Chondrocyte (in vitro differentiated cells): ENCODE measurements around the gene FERMT1. TPM values are rescaled to one million over a fixed set of nuclear protein-coding genes. Genes with fewer than 3 reads are reported as not detected.

Experiments
- DNase-seq: peaks from one replicate; pipeline ENCODE4 v3.0.0; 2021; ENCODE audit warnings: mixed read lengths, low spot score
- H3K27ac Mint-ChIP-seq: one replicate; pipeline ENCODE4 v1.8.0; 2021; ENCODE audit warnings: mild to moderate bottlenecking, moderate library complexity, mixed read lengths; ENCODE audit not compliant: unreplicated experiment
- H3K27me3 Mint-ChIP-seq: 2 replicates; pipeline ENCODE4 v1.8.0; 2021; ENCODE audit warnings: low read depth, mixed read lengths
- H3K36me3 Mint-ChIP-seq: 2 replicates; pipeline ENCODE4 v1.8.0; 2021; ENCODE audit warnings: low read depth, mixed read lengths
- H3K4me1 Mint-ChIP-seq: 2 replicates; pipeline ENCODE4 v1.8.0; 2021; ENCODE audit warnings: low read depth, mild to moderate bottlenecking, mixed read lengths
- H3K4me3 Mint-ChIP-seq: one replicate; pipeline ENCODE4 v1.8.0; 2021; ENCODE audit warnings: mild to moderate bottlenecking, moderate library complexity, mixed read lengths; ENCODE audit not compliant: unreplicated experiment
- H3K9me3 Mint-ChIP-seq: 2 replicates; pipeline ENCODE4 v1.8.0; 2021; ENCODE audit warnings: low read depth, mixed read lengths
- total RNA-seq: library from RNA; stranded (reverse); gene quantifications from 3 replicates; pipeline ENCODE4 v1.2.1, GENCODE V29; 2021
- TF ChIP-seq, protein P1 (sequence below): fragments of 200-600 bp; sonication (generic); IDR thresholded peaks from 2 replicates; pipeline ENCODE4 v1.5.0; 2021; ENCODE audit warnings: antibody characterized with exemption, mild to moderate bottlenecking, moderate library complexity

FERMT1 gene
- total RNA-seq, 1 donor from 2014 or later: 0.52 TPM

DNA sequence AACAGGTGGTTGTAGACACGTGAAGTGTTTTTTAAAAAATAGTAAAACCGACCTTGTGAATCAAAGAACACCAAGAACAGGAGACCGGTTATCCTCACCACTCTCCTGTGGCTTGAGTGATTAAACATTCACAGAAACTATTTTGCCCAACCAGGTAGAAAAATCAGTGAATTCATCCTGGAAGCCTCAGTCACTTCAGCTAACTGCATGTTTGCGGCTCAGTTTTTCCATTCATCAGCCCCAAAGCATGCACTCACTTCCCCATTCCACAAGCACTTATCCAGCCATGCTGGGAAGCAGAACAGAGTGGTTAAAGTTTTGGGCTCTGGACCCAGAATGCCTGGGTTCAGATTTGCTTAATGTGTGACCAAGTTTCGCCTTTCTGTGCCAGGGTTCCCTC is 71.3 kb downstream of the FERMT1 start:
- Mint-ChIP-seq H3K27ac (no peak overlapping the region), H3K27me3 (peaks cover 16% of the 10 kb centered on the region), H3K36me3 (peaks cover 3% of the 10 kb centered on the region), H3K9me3 (no peaks in the 10 kb centered on the region), H3K4me1 (peaks cover 18% of the 10 kb centered on the region), H3K4me3 (peak overlapping the region; percentile 65)
- DNase-seq: no peak
- TF ChIP-seq, protein P1, sequence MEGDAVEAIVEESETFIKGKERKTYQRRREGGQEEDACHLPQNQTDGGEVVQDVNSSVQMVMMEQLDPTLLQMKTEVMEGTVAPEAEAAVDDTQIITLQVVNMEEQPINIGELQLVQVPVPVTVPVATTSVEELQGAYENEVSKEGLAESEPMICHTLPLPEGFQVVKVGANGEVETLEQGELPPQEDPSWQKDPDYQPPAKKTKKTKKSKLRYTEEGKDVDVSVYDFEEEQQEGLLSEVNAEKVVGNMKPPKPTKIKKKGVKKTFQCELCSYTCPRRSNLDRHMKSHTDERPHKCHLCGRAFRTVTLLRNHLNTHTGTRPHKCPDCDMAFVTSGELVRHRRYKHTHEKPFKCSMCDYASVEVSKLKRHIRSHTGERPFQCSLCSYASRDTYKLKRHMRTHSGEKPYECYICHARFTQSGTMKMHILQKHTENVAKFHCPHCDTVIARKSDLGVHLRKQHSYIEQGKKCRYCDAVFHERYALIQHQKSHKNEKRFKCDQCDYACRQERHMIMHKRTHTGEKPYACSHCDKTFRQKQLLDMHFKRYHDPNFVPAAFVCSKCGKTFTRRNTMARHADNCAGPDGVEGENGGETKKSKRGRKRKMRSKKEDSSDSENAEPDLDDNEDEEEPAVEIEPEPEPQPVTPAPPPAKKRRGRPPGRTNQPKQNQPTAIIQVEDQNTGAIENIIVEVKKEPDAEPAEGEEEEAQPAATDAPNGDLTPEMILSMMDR: no peak

DNA sequence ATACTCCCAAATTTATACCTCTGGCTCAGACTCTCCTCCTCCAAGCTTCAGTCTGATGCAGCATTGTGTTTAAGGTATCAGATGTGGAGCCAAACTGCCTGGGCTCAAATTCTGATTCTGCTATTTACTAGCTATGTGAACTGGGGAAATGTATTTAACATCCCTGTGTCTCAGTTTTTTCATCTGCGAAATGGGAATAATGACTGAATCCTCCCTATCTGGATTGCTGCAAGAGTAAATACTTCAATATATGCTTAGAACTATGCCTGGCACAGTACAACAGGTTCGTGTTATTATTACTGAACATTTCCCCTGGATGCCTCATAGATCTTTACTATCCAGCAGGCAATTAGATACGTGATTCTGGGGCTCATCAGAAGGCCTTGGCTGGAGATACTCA is 74.4 kb downstream of the FERMT1 start:
- H3K27me3 Mint-ChIP-seq: peaks cover 16% of the 10 kb centered on the region
- TF ChIP-seq, protein P1: no peak
- no peaks in the 10 kb centered on the region for H3K9me3 Mint-ChIP-seq
- peaks cover 13% of the 10 kb centered on the region for H3K4me1 Mint-ChIP-seq
- H3K4me3 Mint-ChIP-seq: no peak overlapping the region
- H3K27ac Mint-ChIP-seq: no peak overlapping the region
- no peak for DNase-seq
- peaks cover 3% of the 10 kb centered on the region for H3K36me3 Mint-ChIP-seq

DNA sequence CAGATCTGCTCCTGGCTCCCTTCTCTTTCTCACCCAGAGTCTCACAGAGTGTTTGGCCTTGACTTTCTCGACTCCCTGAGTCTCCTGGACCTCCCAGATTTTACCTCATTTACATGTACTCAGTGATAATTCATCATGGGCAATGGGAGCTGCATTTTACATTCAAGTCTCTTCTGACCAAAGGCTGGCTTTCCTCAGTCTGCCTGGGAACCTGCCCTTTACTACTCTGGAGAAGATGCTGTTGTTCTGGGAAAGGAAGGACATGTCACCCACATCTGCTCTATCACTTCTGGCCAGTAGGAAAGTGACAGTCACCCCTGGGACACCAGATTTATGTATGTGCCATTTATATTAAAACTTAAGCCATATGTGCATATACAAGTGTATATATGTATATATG is 76.4 kb downstream of the FERMT1 start:
- no peak overlapping the region for H3K27ac Mint-ChIP-seq
- TF ChIP-seq, protein P1: no peak
- peaks cover 11% of the 10 kb centered on the region for H3K36me3 Mint-ChIP-seq
- H3K4me1 Mint-ChIP-seq: peaks cover 2% of the 10 kb centered on the region
- H3K4me3 Mint-ChIP-seq: no peak overlapping the region
- no peak for DNase-seq
- peaks cover 8% of the 10 kb centered on the region for H3K27me3 Mint-ChIP-seq
- H3K9me3 Mint-ChIP-seq: no peaks in the 10 kb centered on the region

DNA sequence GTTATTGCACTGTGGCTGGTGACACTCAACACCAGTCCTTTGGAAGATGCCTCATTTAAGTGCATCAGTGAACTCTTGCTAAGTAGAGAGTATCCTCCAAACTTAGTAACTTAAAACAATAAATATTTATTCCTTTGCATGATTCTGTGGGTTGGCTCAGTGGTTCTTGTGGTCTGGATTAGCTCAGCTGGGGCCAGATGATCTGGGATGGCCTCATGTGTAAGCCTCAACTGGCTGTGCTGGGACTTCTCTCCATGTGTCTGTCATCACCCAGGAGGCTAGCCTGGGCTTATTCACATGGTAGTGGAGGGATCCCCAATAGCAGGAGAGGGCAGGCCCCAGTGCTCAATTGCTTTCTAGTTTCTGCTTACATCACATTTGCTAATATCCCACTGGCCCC is 77.3 kb downstream of the FERMT1 start:
- no peak for DNase-seq
- Mint-ChIP-seq H3K4me1 (no peaks in the 10 kb centered on the region), H3K27ac (no peak overlapping the region), H3K27me3 (peaks cover 5% of the 10 kb centered on the region), H3K36me3 (peaks cover 14% of the 10 kb centered on the region), H3K9me3 (no peaks in the 10 kb centered on the region), H3K4me3 (no peak overlapping the region)
- TF ChIP-seq, protein P1: no peak

DNA sequence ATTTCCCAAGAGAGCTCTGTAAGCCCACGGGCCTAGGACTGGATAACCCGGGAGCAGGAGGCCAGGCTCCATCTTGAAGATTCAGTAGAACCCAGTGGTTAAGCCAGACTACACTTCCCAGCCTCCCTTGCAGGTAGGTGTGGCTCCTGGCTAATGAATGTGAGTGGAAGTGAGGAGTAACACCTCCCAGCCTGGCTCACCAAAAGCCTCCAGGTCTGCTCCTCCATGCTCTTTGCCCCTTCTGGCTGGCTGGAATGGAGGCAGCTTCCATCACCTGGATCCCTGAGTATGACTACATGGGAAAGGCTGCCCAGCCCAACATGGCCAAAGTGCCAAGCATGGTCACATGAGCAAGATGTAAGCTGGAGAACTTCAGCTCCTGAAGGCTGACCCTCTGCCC is 78.7 kb downstream of the FERMT1 start:
- Mint-ChIP-seq H3K9me3 (no peaks in the 10 kb centered on the region), H3K4me1 (no peaks in the 10 kb centered on the region), H3K27ac (no peak overlapping the region), H3K4me3 (no peak overlapping the region), H3K27me3 (peaks cover 2% of the 10 kb centered on the region), H3K36me3 (peaks cover 22% of the 10 kb centered on the region)
- DNase-seq: no peak
- TF ChIP-seq, protein P1: no peak
